Motor neuron (in vitro differentiated cells): ENCODE measurements around the gene TMCC3. TPM values are rescaled to one million over a fixed set of nuclear protein-coding genes. Genes with fewer than 3 reads are reported as not detected.
"Not testable (repeated sequence)": the region's sequence is repeated elsewhere in the genome, so short reads cannot be mapped to it uniquely, and the experiment has no call there.

Experiments
- ATAC-seq, 8 experiments: fragments of 200-7000 bp; cut with Tn5 transposase; replicated peaks in 6 of 8; 2 replicates each; pipeline ENCODE4 v1.8.0; 2021; ENCODE audit warnings: mild to moderate bottlenecking in 8 of 8, moderate library complexity in 8 of 8
- H3K27ac ChIP-seq, 2 donors: fragments of 250-450 bp; sonication (Bioruptor Pico); 2 replicates each; pipeline ENCODE4 v1.9.0; 2021; ENCODE audit warnings: antibody characterized with exemption in 2 of 2, mild to moderate bottlenecking in 2 of 2, moderate library complexity in 1 of 2
- H3K4me1 ChIP-seq, 2 donors: fragments of 250-450 bp; sonication (Bioruptor Pico); replicated peaks in 1 of 2; 2 replicates each; pipeline ENCODE4 v1.6.1; 2021; ENCODE audit warnings: antibody characterized with exemption in 2 of 2, mild to moderate bottlenecking in 2 of 2, moderate library complexity in 1 of 2
- H3K4me3 ChIP-seq, 5 donors: fragments of 250-450 bp; sonication (Bioruptor Pico); 2 replicates each; pipeline ENCODE4 v1.9.0; 2021; ENCODE audit warnings: antibody characterized with exemption in 5 of 5, mild to moderate bottlenecking in 5 of 5, moderate library complexity in 4 of 5
- WGBS, 10 experiments: fragments of 450-650 bp; shearing (Covaris generic); methylation state at CpG; one replicate each; pipeline ENCODE4 v1.0.0; 2022; 5-methylcytosine and 5-hydroxymethylcytosine counted together
- in situ Hi-C, 9 experiments: fragments of 400-800 bp; cut with MboI; loops; one replicate each; pipeline ENCODE4 v1.15.0; 2021; ENCODE audit warnings: low sequenced_read_pairs in 9 of 9, low pct_unique_long_range_greater_than_20kb in 2 of 9; ENCODE audit not compliant: unreplicated experiment in 9 of 9
- total RNA-seq, 8 experiments: library from RNA; unstranded; fragments of 300-600 nt; gene quantifications; 2 replicates each; pipeline versions ENCODE4 v1.2.3 to v1.2.4, GENCODE V29; 2022

TMCC3 gene, protein sequence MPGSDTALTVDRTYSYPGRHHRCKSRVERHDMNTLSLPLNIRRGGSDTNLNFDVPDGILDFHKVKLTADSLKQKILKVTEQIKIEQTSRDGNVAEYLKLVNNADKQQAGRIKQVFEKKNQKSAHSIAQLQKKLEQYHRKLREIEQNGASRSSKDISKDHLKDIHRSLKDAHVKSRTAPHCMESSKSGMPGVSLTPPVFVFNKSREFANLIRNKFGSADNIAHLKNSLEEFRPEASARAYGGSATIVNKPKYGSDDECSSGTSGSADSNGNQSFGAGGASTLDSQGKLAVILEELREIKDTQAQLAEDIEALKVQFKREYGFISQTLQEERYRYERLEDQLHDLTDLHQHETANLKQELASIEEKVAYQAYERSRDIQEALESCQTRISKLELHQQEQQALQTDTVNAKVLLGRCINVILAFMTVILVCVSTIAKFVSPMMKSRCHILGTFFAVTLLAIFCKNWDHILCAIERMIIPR
- 10 to 100 TPM in 3 of 8 experiments, 1 to 10 TPM in 5; 1.6 to 29.3 (median 2.0) TPM for total RNA-seq

DNA sequence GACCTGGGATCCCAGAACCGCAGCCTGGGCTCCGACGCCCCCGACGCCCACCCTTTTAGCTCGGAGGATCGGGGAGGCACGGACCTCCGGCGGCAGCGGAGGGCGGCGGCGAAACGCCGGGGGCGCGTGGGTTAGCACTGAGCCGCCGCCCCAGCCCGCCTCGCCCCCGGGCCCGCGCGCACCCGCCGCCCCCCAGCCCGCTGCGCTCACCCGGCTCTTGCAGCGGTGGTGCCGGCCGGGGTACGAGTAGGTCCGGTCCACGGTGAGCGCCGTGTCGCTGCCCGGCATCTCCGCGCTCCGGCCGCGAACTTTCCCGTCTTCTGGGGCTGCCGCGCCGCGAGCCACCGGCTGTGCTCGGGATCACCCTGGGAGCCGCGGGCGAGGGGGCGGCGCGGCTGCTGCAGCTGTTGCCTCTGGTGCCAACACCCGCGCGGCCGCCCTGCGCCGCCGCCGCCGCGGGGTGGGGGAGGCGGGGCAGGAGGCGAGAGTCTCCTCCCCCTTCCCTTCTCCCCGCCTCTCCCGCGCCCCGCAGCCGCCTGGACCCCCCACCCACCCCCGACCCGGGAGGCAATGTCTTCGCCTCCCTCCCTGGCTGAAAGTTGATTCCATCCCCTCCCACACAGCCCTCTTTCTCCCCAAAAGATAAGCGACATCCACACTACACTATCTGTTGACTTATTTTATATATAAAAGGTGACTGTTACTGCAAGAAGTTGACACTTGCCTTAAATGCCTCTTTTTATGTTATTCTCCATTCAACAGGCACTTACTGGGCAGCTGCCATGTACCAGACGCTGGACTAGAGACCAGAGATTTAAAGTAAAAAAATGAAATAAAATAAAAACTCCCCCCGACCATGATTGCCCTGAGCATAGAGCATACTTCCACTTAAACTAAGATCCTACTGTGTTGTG, at the start of gene TMCC3:
Gene TMCC3, minus strand, starts transcription at position 415 of the 914 bp plus-strand sequence. Its CDS starts 127 bp downstream, at position 288.
- WGBS, 10 experiments: 0 to 80% (median 30%) methylated on average over 1 of the region's 82 CpGs; no CpG with 5 or more reads in 6 of the 10 experiments
- Histone ChIP-seq H3K4me1 (peaks cover 0 to 5% of the 10 kb centered on the region in 2 donors), H3K27ac (peak within 1 kb of the TSS in 1 of 2 donors; percentile 21), H3K4me3 (peak within 1 kb of the TSS; percentile 49 to 74 (median 70))
- ATAC-seq: peak; percentile 73 to 92 (median 88)
- in situ Hi-C loops: no loop called here

DNA sequence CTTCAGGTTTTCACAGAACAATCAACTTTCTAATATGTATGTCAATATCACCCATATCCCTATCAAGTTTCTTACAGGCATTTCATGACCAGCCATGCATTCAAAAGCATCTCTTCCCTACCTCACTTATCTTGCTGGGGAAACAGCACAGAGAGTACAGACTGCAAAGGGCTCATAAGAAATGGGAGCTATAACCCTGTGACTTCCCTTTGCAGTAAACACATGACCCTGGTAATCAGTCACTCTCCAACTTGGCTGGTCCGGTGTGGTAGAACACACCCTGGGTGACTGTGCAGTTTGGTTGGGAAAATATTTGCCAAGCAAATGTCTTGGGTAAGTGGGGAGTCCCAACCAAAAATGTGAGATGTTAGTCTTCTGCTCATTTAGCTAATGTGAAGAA, 49.4 kb upstream of the TMCC3 start:
- Histone ChIP-seq H3K4me1 (peaks cover 5 to 11% of the 10 kb centered on the region in 2 donors), H3K27ac (no peak overlapping the region), H3K4me3 (no peak overlapping the region)
- in situ Hi-C loops: no loop called here
- peak in 3 of 8 experiments; percentile 5 to 77 (median 69) for ATAC-seq
- 0 to 100% (median 33%) methylated on average over 1 of the region's 1 CpG; no CpG with 5 or more reads in 7 of the 10 experiments for WGBS, 10 experiments

DNA sequence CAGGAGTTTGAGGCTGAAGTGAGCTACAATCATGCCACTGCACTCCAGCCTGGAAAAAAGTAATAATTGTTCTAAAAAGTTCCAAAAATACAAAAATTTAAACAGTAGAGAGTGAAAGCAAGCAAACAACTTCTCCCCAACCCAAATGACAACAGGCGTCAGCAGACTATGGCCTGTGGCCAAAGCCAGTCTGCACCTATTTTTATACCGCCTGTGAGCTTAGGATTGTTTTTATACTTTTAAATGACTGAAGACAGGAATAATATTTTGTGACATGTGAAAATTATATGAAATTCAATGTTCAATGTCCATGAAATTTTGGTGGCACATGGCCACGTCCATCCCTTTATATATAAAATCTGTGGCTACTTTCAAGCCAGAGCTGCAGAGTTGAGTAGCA, 48.2 kb upstream of the TMCC3 start:
- Histone ChIP-seq H3K4me1 (no peaks in the 10 kb centered on the region), H3K4me3 (no peak overlapping the region), H3K27ac (no peak overlapping the region)
- in situ Hi-C loops: no loop called here
- ATAC-seq: no peak
- WGBS, 10 experiments: 40 to 100% (median 91%) methylated on average over 1 to 3 of the region's 3 CpGs; no CpG with 5 or more reads in 1 of the 10 experiments

DNA sequence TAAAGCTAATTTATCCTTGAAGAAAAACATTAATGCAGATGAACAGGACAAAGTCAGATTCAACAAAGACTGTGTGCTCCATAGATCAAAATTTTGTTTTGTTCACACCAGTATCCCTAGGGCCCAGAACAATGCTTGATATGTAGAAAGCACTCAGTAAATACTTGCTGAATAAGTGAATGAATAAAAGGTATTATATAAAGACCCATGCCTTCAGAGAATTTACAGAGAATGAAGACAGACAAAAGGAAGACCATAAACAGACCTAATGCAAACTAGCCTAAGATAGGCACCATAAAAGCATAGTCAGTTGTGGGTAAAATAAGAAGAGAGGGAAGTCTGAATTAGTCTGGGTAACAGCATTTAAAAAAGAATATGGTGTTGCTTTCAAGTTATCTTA, 47.3 kb upstream of the TMCC3 start:
- no peak for ATAC-seq
- Histone ChIP-seq H3K27ac (no peak overlapping the region), H3K4me3 (no peak overlapping the region), H3K4me1 (no peaks in the 10 kb centered on the region)
- in situ Hi-C loops: no loop called here

DNA sequence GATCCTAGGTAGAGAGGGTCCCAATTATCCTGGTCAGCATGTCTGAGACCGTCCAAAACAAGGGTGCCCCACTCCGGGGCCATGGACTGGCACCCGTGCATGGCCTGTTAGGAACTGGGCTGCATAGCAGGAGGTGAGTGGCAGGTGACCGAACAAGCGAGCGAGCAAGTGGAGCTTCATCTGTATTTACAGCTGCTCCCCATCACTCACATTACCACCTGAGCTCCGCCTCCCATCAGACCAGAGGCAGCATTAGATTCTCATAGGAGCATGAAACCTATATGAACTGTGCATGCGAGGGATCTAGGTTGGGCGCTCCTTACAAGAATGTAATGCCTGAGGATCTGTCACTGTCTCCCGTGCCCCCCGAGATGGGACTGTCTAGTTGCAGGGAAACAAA, 44.4 kb upstream of the TMCC3 start:
- 90 to 100% (median 96%) methylated on average over 2 to 6 of the region's 11 CpGs; no CpG with 5 or more reads in 4 of the 10 experiments for WGBS, 10 experiments
- ATAC-seq: no peak
- H3K27ac ChIP-seq: no peak overlapping the region
- H3K4me3 ChIP-seq: no peak overlapping the region
- in situ Hi-C loops: no loop called here
- H3K4me1 ChIP-seq: peaks cover 5 to 9% of the 10 kb centered on the region in 2 donors

DNA sequence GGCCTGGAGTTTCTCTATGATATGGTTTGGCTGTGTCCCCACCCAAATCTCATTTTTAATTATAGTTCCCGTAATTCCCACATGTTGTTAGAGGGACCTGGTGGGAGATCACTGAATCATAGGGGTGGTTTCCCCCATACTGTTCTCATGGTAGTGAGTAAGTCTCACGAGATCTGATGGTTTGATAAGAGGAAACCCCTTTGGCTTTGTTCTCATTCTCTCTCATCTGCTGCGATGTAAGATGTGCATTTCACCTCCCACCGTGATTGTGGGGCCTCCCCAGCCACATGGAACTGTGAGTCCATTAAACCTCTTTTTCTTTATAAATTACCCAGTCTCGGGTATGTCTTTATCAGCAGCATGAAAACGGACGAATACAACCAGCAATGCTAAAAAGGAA, 42.5 kb upstream of the TMCC3 start:
- 63 to 100% (median 84%) methylated on average over 2 to 6 of the region's 7 CpGs; no CpG with 5 or more reads in 3 of the 10 experiments for WGBS, 10 experiments
- peaks cover 5 to 11% of the 10 kb centered on the region in 2 donors for H3K4me1 ChIP-seq
- ATAC-seq, H3K4me3 ChIP-seq, in situ Hi-C loops, H3K27ac ChIP-seq: not testable (repeated sequence)

DNA sequence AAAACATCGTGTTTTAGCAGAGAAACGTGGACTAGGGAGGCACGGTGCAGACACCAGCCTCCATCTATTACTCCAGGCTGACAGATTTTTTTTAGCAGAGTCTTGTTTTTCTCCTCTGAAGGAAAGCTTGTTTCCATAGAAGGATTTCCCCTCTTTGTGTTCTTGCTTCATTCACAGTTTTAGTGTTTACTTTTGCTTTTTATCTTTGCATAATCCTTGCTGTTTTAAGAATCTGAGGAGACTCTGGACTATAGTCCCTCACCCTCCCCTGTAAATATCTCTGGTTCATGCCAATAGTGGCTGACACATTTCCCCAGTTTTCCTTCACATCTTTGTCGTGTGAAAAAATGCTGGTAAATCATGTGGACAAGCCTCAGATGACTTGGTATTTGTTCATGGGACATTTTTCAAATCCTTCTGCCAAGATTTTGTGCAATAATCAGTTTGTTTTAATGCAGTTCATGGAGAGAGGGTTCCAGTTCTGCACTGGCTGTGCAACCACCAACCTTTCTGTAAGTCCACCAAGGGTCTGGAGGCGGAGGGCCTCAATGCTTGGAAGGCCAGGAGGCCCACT, 39.9 kb upstream of the TMCC3 start:
- peak overlapping the region in 1 of 2 donors; percentile 29 for H3K27ac ChIP-seq
- in situ Hi-C loops: no loop called here
- ATAC-seq: peak in 7 of 8 experiments; percentile 40 to 90 (median 54)
- peaks cover 5 to 11% of the 10 kb centered on the region in 2 donors for H3K4me1 ChIP-seq
- no peak overlapping the region for H3K4me3 ChIP-seq
- 10 to 35% (median 21%) methylated on average over 1 to 5 of the region's 5 CpGs; no CpG with 5 or more reads in 3 of the 10 experiments for WGBS, 10 experiments

DNA sequence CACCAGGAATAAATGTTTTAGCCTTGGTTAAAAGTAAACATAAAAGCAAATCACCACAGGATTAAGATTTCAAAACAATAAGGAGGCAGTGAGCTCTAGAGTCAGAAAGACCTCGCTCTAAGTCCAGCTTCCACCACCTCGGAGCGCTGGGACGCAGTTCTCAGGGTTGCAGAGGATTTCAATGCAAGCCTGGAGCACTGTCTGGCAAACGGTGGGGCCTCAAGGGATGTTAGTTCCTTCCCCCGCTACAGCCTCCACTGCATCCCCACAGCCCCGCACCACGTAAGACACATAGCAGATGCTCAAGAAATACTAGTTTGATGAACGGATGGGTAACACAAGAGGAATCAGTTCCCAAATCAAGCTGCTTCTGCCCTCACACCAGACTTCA, 39.3 kb upstream of the TMCC3 start:
- 0 to 100% (median 80%) methylated on average over 1 to 9 of the region's 9 CpGs; no CpG with 5 or more reads in 1 of the 10 experiments for WGBS, 10 experiments
- Histone ChIP-seq H3K4me1 (peaks cover 5 to 11% of the 10 kb centered on the region in 2 donors), H3K4me3 (no peak overlapping the region), H3K27ac (peak overlapping the region in 1 of 2 donors; percentile 4)
- in situ Hi-C loops: no loop called here
- ATAC-seq: peak in 2 of 8 experiments; percentile 18 to 24

DNA sequence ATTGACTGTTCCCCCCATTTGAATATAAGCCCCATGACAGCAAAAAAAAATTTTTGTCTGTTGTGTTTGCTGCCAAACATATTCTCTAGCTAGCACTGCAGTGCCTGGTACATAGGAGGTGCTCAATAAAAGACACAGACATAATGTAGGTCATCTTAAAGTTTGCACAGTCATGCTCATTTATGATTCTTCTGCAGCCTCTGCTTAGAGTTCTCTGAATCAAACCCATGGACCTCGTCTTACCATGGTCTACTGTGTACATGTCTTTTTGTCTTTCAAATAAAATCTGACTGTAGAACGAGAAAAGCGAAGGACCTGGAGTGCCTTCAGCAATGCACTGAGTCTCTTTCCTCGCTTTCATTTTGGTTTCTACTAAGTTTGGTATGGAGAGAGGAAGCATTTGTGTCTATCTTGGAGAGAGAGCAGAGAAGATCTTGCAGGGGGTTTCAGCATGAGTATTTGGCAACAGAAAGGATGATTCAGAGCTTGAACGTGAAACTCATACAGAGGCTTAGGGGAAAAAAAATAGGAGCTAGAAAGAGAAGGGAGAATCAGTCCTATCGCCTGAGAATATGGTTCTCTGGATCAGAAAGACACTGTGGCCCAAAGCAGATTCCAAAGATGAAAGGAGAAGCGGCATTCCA, 38.8 kb upstream of the TMCC3 start:
- peak in 1 of 8 experiments; percentile 21 for ATAC-seq

DNA sequence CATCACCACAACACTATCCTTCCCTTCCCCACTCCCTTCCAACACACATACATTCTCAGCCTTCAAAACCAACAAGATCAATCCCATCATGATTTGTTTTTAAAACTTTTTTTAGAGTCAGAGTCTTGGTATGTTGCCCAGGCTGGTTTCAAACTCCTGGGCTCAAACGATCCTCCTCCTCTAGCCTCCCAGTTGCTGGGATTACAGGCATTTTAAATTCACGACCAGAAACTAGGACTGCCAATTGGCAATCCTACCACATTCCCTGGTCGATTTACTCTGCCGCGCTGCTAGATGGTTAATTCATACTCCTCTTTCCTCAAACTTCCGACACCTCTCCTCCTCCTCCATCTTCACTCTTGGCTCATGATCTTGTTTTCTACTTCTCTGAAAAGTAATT, 37.5 kb upstream of the TMCC3 start:
- no peak overlapping the region for H3K27ac ChIP-seq
- no peak for ATAC-seq
- in situ Hi-C loops: no loop called here

More for the DNA sequence above, 38.8 kb upstream of the TMCC3 start:
- WGBS, 10 experiments: 41 to 95% (median 74%) methylated on average over 1 to 7 of the region's 7 CpGs
- Histone ChIP-seq H3K27ac (no peak overlapping the region), H3K4me1 (peaks cover 5 to 11% of the 10 kb centered on the region in 2 donors), H3K4me3 (no peak overlapping the region)
- in situ Hi-C loops: no loop called here

DNA sequence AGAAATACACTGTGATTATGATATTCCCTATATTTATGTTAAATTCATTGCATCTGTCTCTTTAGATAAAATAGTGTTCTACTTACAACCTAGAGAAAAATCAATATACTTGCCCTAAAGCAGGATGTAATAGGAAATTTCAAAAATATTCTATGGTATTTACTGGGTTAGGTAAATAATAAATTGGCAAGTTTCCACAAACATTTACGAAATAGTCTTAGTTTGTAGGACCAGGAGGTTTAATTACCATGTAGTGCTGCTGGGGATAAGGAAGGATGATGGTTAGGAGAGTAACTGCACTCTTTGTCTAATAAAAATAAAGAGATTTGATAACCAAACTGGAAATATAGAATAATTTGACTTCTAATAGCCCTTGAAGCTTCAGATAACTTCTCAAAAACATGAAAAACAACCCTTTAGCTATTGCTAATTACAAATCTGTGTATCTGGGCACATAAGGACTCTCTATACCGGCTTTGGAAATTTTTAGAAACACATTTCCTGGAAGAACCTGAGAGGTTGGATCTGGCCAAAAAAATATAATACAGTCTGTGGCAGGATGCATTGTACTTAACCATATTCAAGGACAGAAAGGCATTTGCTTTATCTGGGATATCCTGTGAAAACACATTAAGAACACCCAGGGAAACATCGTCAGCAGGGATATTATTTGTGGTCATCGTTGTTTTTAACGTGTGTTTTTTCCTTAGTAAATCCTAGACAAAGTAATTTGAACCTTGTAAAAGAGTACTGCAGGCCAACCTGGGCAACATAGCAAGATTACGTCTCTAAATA, 36.7 kb upstream of the TMCC3 start:
- in situ Hi-C loops: no loop called here
- peaks cover 5 to 11% of the 10 kb centered on the region in 2 donors for H3K4me1 ChIP-seq
- WGBS, 10 experiments: 42 to 100% (median 88%) methylated on average over 2 to 6 of the region's 6 CpGs
- no peak overlapping the region for H3K4me3 ChIP-seq
- no peak overlapping the region for H3K27ac ChIP-seq
- no peak for ATAC-seq

More for the DNA sequence above, 37.5 kb upstream of the TMCC3 start:
- WGBS, 10 experiments: 50 to 96% (median 89%) methylated on average over 2 to 6 of the region's 6 CpGs
- peaks cover 5 to 11% of the 10 kb centered on the region in 2 donors for H3K4me1 ChIP-seq
- H3K4me3 ChIP-seq: no peak overlapping the region
